ENCODE results near the gene CDK18. TPM values are rescaled to one million over a fixed set of nuclear protein-coding genes. Genes with fewer than 3 reads are reported as not detected.

Gene CDK18
- total RNA-seq, 6 experiments from 2014 or later = 0.33 to 2.9 (median 1.7) TPM

- Mint-ChIP-seq H3K27ac (no peak overlapping the region), H3K4me1 (ENCODE audit: low read depth) (peaks cover 10% of the 10 kb centered on the region), H3K4me3 (no peak overlapping the region), H3K27me3 (ENCODE audit: insufficient read depth) (peaks cover 49% of the 10 kb centered on the region), H3K36me3 (ENCODE audit: low read depth) (no peaks in the 10 kb centered on the region), H3K9me3 (no peaks in the 10 kb centered on the region)
- no peak for DNase-seq
- no peak for TF ChIP-seq CTCF (IDR thresholded peaks at IDR 0.05)
These were observed 10.0 kb downstream of the CDK18 start for GRCh38 chr1:205514211-205515142.

GRCh38 chr1:205515781-205516253 is 11.3 kb downstream of the CDK18 start:
- no peak for DNase-seq
- Mint-ChIP-seq H3K27me3 (ENCODE audit: insufficient read depth) (peaks cover 45% of the 10 kb centered on the region), H3K27ac (no peak overlapping the region), H3K9me3 (no peaks in the 10 kb centered on the region), H3K4me3 (no peak overlapping the region), H3K36me3 (ENCODE audit: low read depth) (no peaks in the 10 kb centered on the region), H3K4me1 (ENCODE audit: low read depth) (peaks cover 16% of the 10 kb centered on the region)
- TF ChIP-seq CTCF (IDR thresholded peaks at IDR 0.05) = no peak

GRCh38 chr1:205516362-205516761 is 11.9 kb downstream of the CDK18 start:
- peaks cover 45% of the 10 kb centered on the region for H3K27me3 Mint-ChIP-seq (ENCODE audit: insufficient read depth)
- no peak overlapping the region for H3K27ac Mint-ChIP-seq
- no peak overlapping the region for H3K4me3 Mint-ChIP-seq
- H3K4me1 Mint-ChIP-seq (ENCODE audit: low read depth) = peaks cover 16% of the 10 kb centered on the region
- no peak for TF ChIP-seq CTCF (IDR thresholded peaks at IDR 0.05)
- no peaks in the 10 kb centered on the region for H3K9me3 Mint-ChIP-seq
- H3K36me3 Mint-ChIP-seq (ENCODE audit: low read depth) = no peaks in the 10 kb centered on the region
- no peak for DNase-seq

DNA sequence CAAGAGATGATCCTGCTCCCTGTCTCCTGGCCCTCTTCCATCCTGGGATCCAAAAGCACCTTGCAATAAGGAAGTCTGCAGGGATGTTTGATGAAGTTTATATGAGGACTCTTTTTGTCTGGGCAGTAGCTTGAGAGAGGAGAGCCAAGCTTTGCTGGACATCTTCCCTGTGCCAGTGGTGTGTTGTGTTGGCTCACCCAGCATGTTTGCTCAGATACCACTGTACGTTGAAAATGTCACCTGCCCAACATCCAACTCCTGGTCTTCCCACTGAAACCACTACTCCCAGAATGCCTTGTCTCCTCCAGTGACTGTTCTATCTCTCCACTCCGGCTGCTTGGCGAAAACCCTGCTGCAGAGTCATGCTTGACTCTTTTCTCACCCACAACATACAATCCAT is 12.8 kb downstream of the CDK18 start:
- H3K9me3 Mint-ChIP-seq = no peaks in the 10 kb centered on the region
- H3K4me3 Mint-ChIP-seq = no peak overlapping the region
- TF ChIP-seq CTCF (IDR thresholded peaks at IDR 0.05) = no peak
- DNase-seq = no peak
- peaks cover 11% of the 10 kb centered on the region for H3K4me1 Mint-ChIP-seq (ENCODE audit: low read depth)
- no peaks in the 10 kb centered on the region for H3K36me3 Mint-ChIP-seq (ENCODE audit: low read depth)
- H3K27ac Mint-ChIP-seq = no peak overlapping the region
- peaks cover 49% of the 10 kb centered on the region for H3K27me3 Mint-ChIP-seq (ENCODE audit: insufficient read depth)

DNA sequence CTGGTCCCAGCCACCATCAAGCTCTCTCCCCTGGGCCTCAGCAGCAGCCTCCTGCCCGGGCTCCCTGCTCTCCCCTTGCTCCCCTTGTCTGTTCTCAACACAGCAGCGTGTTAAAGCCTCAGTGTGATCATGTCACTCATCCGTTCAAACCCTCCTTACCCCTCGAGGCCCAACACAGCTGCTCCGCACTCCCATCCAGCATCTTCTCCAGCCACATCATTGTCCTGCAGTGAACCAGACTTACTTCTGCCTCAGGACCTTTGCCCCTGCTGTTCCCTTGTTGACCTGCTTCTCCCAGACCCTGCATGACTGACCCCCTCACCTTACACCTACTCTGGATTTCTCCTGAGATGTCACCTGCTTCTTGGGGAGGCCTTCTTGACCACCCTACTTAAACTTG is 13.3 kb downstream of the CDK18 start:
- no peak overlapping the region for H3K27ac Mint-ChIP-seq
- H3K27me3 Mint-ChIP-seq (ENCODE audit: insufficient read depth) = peaks cover 46% of the 10 kb centered on the region
- DNase-seq = no peak
- peaks cover 10% of the 10 kb centered on the region; the same call in 1 of the 2 replicates for H3K4me1 Mint-ChIP-seq (ENCODE audit: low read depth)
- no peak for TF ChIP-seq CTCF (IDR thresholded peaks at IDR 0.05)
- H3K9me3 Mint-ChIP-seq = no peaks in the 10 kb centered on the region
- H3K4me3 Mint-ChIP-seq = no peak overlapping the region
- no peaks in the 10 kb centered on the region for H3K36me3 Mint-ChIP-seq (ENCODE audit: low read depth)

Measured in HFFc6 (cell line).